G401.6 (cell line): ENCODE data around the gene THAP3.
"Not testable (repeated sequence)": the region's sequence is repeated elsewhere in the genome, so short reads cannot be mapped to it uniquely, and the experiment has no call there.

Source experiments
- FAIRE-seq: peaks from 2 replicates; lab custom pipeline; 2012; peaks lifted over from hg19 to GRCh38; lab: Jason Lieb, UNC

Gene THAP3

DNA sequence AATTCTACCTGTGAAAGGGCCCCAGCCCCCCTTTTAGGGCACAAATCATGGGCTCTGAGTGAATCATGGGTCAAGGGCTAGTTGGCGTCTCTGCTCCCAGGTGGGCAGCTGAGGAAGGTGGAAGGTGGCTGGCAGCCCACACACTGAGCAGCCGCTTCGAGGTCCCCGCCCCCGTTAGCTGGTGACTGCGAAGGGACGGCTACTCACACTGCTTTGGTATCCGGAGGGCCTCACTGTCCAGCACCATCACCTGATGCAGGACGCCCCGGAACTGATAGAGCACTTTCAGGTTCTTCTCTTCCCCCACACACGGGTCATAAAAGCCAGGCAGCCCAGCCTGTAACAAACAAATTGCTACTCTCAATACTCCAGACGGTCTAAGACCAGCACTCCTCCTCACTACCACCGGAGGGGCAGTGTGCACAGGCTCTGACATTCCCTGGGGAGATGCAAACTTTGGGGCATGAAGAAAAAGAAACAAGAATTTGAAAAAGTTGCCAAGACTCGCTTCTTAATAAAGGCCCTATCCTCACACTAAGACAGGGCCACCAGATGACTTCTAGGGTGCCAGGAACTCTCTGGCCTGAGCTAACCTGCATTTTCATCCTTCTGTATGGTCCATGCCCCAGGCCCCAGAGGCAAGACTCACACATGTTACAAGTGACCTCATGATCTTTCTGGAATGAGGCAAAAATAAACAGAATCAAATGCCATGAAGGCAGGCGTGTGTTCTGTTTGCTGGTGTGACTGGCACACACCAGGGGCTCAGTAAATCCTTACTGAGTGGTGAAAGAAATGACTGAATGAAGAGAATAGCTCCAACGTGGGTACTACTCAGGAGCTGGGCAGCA is 11.5 kb downstream of the THAP3 start:
- FAIRE-seq = no peak

GRCh38 chr1:6636778-6637177 is 12.1 kb downstream of the THAP3 start:
- FAIRE-seq = not testable (repeated sequence)

DNA sequence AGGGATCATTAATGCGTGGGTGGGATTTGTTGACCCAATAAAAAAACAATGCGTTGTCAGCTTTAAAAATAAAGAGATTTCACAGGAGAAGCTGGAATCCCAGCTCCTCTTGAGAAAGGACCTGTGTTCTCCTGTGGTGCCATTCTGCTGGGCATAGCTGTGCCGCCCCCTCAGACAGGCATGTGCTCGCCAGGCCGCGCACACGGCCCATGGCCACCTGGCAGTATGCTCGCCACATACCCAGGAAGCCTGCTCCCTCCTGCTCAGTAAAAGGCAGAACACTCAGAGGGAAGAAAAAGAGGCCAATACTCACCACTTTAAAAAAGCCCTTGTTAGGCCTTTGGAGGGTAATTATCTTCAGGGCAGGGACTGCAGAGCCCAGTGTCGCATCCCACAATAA is 13.1 kb downstream of the THAP3 start:
- FAIRE-seq = no peak

GRCh38 chr1:6638226-6638625 is 13.6 kb downstream of the THAP3 start:
- FAIRE-seq = no peak

- FAIRE-seq = not testable (repeated sequence)
Observed at GRCh38 chr1:6640867-6641266, 16.2 kb downstream of the THAP3 start.

DNA sequence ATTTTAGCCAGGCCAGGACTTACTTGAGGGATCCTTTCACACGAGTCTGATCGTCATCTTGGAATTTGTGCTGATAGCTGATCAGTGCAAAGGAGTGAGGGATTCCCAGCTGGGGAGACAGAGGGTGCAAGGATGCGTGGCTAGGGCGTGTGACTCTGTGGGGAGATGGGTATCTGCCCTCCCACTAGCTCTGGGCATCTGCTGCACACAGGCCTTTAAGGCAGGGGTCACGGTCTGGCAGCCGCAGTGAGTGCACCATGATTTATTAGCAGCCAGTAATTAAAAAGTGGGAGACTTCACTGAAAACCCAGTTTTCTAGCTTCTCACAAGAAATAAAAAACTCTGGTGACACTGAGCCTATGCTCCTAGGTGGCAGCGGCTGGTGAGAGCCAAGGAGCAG is 20.4 kb downstream of the THAP3 start:
- FAIRE-seq = no peak

DNA sequence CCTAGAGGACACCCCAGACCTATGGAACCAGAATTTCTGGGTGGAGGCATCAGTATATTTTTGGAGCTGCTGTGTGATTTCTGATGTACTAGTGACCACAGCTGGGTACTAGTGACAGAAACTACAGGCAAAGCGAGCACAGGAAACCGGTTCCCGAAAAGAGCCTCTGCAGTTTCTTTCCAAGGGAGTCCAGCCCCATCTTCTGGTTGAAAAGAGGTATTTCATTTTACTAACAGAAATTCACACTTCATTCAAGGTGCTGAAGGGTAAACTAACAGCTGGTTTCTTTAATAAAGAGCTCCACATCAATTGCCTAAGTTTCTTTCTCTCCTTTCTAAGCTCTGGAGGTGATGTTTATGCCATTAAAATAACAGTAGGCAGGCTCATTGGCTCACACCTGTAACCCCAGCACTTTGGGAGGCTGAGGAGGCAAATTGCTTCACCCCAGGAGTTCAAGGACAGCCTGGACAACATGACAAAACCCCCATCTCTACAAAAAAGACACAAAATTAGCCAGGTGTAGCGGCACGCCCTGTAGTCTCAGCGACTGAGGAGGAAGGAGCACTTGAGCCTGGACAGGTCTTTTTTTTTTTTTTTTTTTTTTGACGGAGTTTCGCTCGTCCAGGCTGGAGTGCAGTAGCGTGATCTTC is 22.0 kb downstream of the THAP3 start:
- FAIRE-seq = peak; percentile 95

DNA sequence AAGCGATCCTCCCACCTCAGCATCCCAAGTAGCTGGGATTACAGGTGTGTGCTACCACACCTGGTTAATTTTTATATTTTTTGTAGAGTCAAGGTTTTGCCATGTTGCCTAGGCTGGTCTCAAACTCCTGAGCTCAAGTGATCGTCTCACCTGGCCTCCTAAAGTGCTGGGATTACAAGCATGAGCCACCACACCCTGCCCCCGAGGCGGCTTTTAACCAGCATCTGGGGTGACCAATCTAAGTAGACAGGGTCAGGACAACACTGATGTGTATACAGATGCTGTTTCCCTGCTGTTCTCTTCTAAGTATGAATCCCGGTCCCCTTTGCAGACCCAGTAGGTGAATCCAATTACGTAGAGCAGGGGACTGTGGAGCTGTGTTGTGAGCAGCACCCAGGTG is 23.9 kb downstream of the THAP3 start:
- FAIRE-seq = no peak

GRCh38 chr1:6651909-6652308 is 27.2 kb downstream of the THAP3 start:
- FAIRE-seq = no peak

GRCh38 chr1:6652986-6653385 is 28.3 kb downstream of the THAP3 start:
- FAIRE-seq = no peak

DNA sequence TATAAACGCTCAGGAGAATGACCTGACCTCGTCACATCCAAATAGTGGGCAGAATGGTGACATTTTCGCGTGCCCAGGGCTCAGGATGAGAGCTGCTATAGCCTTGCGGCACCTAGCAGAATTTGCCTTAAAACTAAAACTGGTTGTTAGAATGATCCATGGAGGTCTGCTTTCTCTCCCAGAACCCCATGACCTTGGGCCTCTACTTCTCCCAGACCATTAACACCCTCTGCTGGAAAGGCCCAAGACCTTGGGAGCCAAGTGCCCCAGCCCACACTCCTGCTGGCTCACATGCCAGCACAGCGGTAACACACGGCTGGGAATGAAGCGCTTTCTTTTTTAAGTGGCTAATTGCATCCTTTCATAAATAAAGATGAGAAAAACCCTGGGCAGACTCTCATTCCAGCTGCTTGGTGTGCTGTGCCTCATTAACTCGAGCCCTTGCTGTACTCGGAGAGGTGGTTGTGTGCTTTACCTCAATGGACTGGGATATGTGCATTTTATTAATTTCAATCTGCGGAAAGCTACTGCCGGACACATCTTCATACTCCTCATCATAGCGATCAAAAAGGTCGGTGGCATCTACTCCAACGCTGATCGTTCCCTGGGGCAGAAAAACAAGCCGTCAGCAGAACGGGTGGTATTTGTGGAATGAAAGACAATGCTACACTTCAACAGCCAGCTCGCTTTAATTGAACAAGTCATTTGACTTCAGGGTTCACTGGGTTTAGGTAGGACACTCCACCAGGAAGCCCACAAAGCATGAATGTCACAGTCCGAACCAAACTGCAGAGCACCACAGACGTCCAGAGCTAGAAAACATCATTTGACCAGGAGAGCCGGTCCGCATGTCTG is 29.0 kb downstream of the THAP3 start:
- no peak for FAIRE-seq

DNA sequence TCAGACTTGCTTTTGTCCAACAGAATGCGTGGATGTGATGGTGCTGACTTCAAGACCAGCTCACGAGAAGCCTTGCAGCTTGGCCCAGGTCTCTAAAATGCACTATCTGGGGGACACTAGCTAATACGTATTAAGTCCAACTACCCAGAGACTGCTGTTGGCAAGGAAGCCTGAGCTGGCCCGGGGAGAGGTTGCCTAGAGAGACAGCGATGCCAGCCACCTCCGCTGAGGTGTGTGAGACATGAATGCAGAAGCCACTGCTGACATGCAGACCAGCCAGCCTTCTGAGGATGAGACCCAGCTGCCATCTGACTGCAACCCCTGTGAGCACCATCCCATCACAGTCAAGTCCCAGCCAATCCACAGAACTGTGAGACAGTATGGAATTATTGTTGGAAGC is 32.5 kb downstream of the THAP3 start:
- no peak for FAIRE-seq

- no peak for FAIRE-seq
Observed at GRCh38 chr1:6658359-6659060, 33.8 kb downstream of the THAP3 start.

GRCh38 chr1:6660415-6661049 is 35.9 kb downstream of the THAP3 start:
- FAIRE-seq = no peak

GRCh38 chr1:6662468-6662867 is 37.8 kb downstream of the THAP3 start:
- FAIRE-seq = not testable (repeated sequence)

DNA sequence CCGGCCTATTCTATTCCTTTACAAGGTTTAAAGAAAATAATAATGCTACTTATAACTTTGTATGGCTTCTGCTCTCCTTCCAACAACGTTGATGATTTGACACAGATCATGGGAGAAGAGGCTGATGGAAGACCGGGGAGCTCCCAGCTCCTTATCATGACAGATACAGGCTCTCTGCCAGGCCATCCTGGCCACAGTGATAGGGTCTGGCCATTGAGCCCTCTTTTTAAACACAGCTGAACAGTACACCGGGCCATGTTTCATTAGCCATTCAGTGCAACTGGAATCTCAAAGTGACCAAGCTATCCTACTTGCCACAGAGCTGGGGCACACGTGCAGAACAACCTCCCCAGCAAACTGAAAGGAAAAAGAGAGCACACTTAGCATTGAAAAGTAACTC is 42.0 kb downstream of the THAP3 start:
- no peak for FAIRE-seq

- no peak for FAIRE-seq
Observed at GRCh38 chr1:6667139-6667538, 42.5 kb downstream of the THAP3 start.

DNA sequence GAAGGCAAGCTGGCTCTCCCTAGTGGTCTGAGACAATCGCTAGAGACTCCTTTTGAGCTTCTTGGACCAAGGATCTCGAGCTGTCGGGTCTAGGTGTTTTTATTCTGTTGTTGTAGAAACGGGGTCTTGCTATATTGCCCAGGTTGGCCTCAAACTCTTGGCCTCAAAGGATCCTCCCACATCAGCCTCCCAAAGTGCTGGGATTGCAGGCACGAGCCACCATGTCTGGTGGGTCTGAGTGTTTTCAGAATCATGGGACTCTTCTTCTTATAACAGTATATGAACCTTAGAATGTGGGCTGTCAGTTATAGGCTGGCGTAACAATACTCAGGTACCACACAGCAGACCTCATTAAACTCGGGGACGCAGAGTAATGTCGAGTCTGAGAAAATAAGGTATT is 43.8 kb downstream of the THAP3 start:
- FAIRE-seq = no peak

DNA sequence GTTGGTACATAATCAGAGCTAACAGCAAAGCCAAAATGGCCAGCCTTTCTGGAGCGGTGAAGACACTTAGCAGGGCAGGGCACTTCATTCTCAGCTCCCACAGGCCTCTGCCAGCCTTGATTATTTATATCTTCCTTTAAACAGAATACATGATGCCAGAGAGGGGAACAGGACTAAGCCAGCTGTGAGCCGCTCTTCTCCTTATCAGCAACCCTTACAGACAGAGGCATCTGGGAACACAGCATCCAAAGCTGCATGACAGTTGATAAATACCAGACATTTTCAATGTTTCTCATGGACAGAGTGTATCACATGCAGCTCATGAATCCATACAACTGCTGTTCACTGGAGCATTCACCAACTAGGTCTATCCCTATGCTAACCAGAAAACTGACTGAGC is 47.9 kb downstream of the THAP3 start:
- no peak for FAIRE-seq

DNA sequence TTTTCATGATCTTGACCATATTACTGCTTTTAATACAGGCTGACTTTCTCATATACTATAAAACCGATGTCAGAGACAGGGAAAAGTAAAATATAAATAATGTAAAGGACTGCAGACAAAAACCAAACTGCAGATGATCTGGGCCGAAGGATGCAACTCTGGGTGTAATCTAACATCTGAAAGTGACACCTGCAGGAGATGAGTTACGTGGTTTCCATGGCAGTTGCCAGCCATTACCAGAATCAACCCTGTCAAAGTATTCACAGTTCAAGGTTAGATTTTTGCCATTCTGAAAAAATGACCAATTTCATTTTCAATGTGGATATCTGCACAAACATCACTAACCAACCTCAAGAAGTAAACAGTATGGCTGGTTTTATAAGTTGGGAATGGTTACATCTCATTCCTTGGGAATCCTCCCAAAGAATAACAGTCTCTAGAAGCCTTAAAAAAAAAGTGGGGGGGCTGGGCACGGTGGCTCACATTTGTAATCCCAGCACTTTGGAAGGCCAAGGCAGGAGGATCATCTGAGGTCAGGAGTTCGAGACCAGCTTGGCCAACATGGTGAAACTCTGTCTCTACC is 49.2 kb downstream of the THAP3 start:
- no peak for FAIRE-seq

- FAIRE-seq = no peak
Observed at GRCh38 chr1:6674771-6675170, 50.1 kb downstream of the THAP3 start.
